Daoy (cell line): ENCODE results near the gene SHROOM4. TPM values are rescaled to one million over a fixed set of nuclear protein-coding genes. Genes with fewer than 3 reads are reported as not detected.
A peak's percentile ranks its signal among the peaks of the same experiment; 100 is the strongest.

Source experiments
- DNase-seq: peaks from one replicate; pipeline ENCODE4 v3.0.0-alpha.2; 2015; ENCODE audit warnings: low read depth
- total RNA-seq: library from RNA; depleted of rRNA; stranded (reverse); fragments of >200 nt; shearing (Covaris generic); gene quantifications from 2 replicates; pipeline ENCODE4 v1.2.3, GENCODE V29; 2014; rRNA removed

Gene SHROOM4
- total RNA-seq, 1 experiment from 2014 or later = 1.4 TPM

DNA sequence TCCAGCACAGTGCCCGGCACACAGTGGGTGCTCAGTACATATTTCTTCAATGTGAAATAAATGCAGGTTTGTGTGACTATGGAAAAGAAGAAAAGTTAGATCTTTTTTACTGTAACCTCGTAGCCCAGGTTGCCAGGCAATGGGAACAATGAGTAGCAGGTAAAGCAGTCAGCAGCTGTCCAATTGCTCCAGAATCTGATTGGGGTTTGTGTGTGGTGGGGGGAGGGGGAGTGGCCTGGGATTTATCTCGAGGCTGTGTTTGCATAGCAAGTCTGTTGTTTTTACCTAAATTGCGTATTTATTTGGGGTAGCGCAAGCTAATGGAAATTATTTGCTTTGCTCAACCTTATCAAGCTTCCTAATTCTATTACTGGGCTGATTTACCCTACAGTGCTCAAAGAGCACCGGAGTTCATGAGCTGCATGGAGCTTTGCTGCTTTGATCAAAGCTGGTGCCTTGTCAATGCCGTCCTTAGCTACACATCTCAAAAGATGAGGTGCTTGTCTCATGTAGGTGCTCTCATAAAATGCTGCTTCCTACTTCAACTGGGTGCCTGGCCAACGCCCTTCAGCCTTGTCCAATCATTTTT is 198.3 kb downstream of the SHROOM4 start:
- DNase-seq = no peak

DNA sequence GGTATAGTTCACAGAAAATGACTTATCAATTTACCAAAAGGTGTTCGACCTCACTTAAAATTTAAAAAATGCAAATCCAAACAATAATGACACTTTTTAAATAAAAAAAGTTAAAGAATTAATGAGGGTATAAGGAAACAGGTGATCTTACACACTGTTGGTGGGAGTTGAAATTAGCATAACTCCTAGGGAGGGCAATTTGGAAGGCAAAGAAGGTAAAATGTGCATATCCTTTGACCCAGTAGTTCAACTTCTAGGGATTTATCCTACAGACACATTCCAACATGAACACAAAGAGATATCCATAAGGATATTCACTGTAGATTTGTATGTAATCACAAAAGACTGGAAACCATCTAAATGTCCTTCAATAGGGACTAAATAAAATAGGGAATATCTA is 199.5 kb downstream of the SHROOM4 start:
- DNase-seq = no peak

DNA sequence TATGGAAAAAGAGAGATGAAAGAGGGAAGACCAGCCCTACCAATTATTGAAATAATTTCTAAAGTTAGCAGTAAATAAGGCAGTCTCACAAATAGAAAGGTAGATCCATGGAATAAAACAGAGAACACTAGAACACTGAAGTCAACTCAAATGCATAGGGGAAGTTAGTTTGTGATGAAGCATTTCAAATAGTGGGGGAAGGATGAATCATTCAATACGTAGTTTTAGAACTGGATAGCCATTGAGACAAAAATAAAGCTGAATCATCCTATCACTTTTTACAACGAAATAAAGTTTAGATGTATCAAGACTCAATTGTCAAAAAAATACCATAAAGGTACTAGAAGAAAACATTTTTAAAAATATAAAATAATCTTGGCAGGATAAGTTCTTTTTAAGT is 200.1 kb downstream of the SHROOM4 start:
- no peak for DNase-seq

DNA sequence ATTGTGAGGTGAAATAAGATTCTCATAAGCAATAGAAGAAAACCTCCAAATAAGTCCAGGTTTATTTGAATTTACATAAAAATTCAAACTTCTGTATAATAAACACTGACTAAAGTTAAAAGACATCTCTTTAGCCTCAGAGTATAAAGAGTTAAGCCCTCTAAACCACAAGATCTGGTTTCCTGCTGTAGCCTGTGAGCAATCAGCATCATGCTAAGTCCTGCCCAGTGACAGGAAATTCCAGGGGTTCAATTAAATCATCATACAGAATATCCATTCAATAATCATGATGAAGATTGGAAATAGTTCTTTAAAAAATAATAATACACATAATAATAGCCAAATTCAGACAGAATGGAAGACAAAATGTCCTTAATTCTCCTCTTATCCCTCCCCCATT is 204.2 kb downstream of the SHROOM4 start:
- DNase-seq = no peak

DNA sequence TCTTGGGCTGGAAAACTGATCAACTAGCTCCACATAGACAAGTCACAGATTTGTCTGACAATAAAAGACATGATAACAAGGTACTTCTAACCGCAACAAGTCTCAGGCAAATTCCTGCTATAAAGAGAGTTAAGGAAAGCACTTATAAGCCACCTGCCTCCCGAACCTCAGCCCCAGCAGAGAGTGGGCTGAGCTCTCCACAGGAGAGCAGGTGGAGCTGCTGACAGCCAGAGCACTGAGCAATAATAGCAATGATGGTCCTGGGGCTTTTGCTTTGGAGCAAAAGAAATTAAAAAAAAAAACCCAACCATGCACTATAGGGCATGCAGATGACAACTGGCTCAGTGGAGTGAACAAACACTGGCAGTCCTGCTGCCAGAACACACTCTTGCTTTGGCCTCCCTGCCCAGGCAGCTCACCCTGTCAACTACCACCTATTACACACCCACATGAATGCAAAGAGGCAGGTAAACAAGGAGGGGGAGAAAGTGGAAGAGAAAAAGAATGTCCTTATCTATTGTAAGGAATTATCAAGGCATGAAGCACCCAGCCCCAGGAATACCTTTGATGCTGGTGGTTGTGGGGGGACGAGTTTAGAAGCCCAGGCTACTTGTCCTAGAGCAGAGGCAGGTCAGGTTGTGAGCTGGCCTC is 207.6 kb downstream of the SHROOM4 start:
- DNase-seq = no peak

DNA sequence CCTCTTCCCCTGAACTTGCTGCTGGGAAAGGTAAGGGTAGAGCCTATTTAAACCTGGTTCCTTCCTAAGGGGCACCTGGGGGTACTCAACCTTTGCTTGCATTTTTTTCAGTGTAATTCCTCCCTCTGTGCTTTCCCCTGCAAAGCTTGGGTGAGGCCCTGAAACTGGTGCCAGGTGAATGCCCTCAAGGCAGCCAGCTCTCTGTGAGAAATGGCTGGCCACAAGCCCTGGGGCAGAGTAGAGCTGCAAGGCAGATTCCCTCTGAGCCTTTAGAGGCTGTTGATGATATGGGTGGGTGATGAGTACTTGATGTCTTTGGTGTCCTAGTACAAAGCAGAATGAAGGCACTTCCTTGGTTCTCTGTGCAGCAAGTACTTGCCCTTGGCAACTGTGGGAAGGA is 217.9 kb downstream of the SHROOM4 start:
- DNase-seq = no peak

DNA sequence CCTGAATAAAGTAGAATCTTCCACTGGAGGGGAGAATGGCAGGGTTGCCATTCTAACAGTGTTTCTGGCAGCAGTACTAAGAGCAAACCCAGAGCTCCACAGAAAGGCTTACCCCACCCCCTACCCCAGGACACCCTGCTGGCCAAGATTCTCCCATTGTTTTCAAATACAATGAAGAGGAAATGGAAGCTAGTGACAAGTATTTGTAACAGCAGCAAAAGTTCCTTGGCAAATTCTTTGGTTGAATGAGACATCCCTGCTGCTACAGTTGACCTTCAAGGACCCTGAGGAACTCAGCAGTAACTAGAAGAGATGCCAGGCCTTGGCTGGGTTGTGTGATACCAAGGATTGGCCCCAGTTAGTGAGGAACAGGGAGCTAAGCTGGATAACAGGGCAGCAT is 219.2 kb downstream of the SHROOM4 start:
- no peak for DNase-seq

DNA sequence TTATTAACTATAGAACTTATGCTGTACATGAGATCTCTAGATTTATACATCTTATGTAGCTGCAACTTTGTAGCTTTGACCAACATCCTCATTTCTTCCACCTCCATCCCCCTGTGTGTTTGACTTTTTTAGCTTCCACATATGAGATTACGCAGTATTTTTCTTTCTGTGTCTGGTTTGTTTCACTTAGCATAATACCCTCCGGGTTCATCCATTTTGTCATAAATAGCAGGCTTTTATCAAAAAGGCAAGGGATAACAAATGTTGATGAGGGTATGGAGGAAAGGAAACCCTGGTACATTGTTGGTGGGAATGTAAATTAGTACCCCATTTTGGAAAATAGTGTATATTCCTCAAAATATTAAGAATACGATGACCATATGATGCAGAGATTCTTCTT is 227.0 kb downstream of the SHROOM4 start:
- no peak for DNase-seq

DNA sequence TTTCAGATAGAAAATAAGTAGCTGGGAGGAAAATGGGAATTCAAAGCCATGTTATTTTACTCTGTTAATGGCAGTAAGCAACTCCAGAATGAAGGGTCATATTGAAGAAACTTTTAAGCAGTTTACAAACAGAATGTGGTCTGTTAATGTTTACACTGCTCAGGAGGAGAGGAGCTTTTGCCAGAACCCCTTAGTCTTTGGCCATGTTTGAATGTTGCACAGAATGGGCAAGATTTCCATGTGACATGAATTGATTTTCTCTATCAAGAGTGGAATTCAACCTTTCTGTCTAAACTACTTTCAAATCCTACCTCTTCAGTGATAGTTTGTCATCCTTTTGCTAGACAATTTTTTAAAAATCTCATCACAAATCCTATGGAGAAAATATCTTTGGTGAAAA is 227.6 kb downstream of the SHROOM4 start:
- no peak for DNase-seq

DNA sequence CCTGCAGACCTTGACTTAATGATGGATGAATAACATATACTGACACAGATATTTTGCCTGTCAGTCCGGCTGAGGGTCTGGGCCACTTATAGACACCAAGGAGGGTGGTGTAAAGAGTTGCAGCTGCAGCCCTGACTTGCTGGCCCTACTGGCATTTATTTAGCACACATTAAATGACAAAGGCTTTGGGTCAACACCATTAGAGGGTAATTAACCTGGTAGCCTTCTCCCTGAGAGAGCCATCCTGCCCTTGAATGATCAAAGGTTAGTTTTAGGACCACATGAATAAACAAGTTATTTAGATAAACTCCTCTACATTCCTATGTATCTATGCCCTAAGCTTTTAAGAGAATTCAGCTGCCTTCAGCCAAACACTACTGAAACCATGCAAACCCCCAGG is 232.6 kb downstream of the SHROOM4 start:
- no peak for DNase-seq

DNA sequence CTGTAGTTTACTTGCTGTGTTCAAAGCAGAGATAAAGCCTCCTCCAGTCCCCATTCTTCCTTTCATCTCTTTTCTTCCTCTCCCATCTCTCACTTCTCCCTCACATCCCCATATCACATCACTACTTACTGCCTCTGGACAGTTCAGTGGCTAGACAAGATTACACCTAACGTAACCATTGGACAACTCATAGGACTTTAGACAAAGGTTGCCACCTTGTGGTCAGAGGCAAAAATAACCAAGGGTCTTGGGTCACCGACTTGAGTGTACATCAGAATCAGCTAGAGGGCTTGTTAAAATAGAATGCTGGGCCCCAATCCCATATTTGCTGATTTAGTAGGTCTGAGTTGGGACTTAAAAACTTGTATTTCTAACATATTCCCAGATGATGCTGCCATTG is 234.0 kb downstream of the SHROOM4 start:
- DNase-seq = peak; percentile 39

DNA sequence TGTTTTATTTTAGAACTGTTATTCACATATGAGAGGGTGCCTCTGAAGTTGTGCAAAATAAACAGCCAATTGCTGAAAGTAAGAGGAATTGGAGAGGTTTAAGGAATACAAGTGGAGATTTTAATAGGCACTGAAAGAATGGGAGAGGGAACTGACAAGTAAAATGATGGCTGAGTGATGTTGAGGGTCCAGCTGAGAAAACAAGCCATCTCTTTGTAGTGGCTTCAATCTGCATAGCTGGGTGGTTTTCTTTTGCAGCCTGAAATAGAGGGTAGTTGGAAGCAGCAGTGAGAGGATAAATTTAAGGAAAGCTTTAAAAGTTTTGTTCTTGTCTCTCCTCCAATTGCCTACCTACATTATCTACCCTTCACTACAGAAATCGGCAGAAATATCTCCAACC is 236.7 kb downstream of the SHROOM4 start:
- no peak for DNase-seq

DNA sequence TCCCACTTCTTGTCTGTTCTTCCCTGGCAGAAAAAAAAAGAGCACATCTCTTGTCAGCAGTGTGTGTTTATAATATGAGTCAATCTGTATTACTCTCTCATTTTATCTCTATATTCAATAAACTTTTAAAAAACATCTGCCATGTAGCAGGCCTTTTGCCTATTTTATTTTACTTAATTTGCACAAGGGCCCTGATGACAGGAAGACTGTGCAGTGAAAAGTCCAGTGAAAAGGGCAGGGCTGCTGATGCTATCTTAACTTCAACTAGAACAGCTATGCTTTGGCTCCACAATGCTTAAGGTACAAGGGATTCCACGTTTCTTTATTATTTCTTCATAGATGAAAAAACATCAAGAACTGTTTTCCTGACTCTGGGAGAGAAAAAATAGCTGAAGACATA is 246.4 kb downstream of the SHROOM4 start:
- DNase-seq = no peak

DNA sequence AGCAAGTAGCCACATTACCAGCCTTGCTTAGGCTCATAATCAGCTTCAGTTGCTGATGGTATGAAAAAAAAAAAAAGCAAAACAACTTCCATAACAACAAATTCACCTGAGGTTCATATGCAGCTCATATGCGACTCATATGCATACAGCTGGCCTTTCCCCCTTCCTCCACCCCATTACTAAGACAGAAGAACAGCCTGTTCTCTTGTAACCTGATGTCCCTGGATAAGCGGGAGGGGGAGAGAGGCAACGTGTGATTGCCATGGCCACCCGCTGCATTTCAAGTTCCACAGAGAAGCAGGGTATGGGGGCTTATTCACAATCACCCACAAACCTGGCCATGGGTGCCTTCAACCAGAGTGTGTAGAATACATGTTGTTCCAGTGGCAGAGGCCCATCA is 248.3 kb downstream of the SHROOM4 start:
- no peak for DNase-seq

Other genes starting within 250 kb of the SHROOM4 start
- not detected in 2 replicates for gene BMP15, start 96.5 kb upstream of the SHROOM4 start, total RNA-seq